GM12874 (cell line): Measurements from ENCODE around the gene LSM4.

Experiments used
- CTCF ChIP-seq: IDR thresholded peaks from 2 replicates; pipeline ENCODE4 v1.5.1; 2011; ENCODE audit warnings: low read depth, mild to moderate bottlenecking, control low read depth, low read length, moderate library complexity; ENCODE audit not compliant: insufficient read depth

Gene LSM4

GRCh38 chr19:18311502-18312091 is 11.3 kb downstream of the LSM4 start:
- TF ChIP-seq CTCF: no peak

GRCh38 chr19:18310966-18311365 is 11.9 kb downstream of the LSM4 start:
- TF ChIP-seq CTCF: no peak

- no peak for TF ChIP-seq CTCF
Measured at GRCh38 chr19:18310118-18310909, 12.6 kb downstream of the LSM4 start.

GRCh38 chr19:18309525-18310064 is 13.3 kb downstream of the LSM4 start:
- TF ChIP-seq CTCF: no peak

- TF ChIP-seq CTCF: no peak
Measured at GRCh38 chr19:18308948-18309325, 13.9 kb downstream of the LSM4 start.

- TF ChIP-seq CTCF: no peak
Measured at GRCh38 chr19:18308051-18308947, 14.6 kb downstream of the LSM4 start.

- TF ChIP-seq CTCF: no peak
Measured at GRCh38 chr19:18307271-18307681, 15.6 kb downstream of the LSM4 start.
